ENCODE measurements around the gene EGLN1.

DNA sequence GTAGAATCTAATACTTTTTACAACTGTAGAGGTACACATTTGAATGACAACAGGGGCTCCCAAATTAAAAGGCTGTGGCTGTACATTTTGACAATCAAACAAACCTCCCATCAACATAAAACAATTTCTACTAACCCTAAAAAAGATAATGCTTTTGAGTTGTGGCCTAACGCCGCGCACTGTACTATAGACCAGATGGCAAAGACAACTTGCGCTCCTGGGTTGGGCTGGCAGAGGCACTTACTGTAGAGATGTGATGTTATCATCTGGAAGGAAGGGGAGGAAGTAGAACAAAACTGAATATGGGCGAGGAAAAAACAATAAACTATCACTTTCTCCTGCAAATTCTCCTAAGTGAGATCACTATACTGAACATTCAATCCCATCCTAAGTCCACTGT is 57.9 kb downstream of the EGLN1 start:
- TF ChIP-seq, protein P1, sequence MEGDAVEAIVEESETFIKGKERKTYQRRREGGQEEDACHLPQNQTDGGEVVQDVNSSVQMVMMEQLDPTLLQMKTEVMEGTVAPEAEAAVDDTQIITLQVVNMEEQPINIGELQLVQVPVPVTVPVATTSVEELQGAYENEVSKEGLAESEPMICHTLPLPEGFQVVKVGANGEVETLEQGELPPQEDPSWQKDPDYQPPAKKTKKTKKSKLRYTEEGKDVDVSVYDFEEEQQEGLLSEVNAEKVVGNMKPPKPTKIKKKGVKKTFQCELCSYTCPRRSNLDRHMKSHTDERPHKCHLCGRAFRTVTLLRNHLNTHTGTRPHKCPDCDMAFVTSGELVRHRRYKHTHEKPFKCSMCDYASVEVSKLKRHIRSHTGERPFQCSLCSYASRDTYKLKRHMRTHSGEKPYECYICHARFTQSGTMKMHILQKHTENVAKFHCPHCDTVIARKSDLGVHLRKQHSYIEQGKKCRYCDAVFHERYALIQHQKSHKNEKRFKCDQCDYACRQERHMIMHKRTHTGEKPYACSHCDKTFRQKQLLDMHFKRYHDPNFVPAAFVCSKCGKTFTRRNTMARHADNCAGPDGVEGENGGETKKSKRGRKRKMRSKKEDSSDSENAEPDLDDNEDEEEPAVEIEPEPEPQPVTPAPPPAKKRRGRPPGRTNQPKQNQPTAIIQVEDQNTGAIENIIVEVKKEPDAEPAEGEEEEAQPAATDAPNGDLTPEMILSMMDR (conservative IDR thresholded peaks at IDR 0.05; ENCODE audit: low read length): no peak
- no peak for TF ChIP-seq EZH2phosphoT487 (IDR thresholded peaks at IDR 0.05; ENCODE audit: borderline replicate concordance, low read depth, low read length)
